NCI-H345 treated with DMSO at 0.1 percent for 48 hours (cell line): ENCODE data around the gene SMYD3.
A peak's percentile ranks its signal among the peaks of the same experiment; 100 is the strongest.
"Not testable (repeated sequence)": the region's sequence is repeated elsewhere in the genome, so short reads cannot be mapped to it uniquely, and the experiment has no call there.

Experiments used
- DNase-seq: peaks from one replicate; lab custom pipeline; 2025; ENCODE audit not compliant: unreplicated experiment; lab: John Stamatoyannopoulos, UW

The SMYD3 gene

GRCh38 chr1:246364415-246364941 lies 142.6 kb downstream of the SMYD3 start:
- peak; percentile 16 for DNase-seq

- not testable (repeated sequence) for DNase-seq
These were observed 150.0 kb downstream of the SMYD3 start for GRCh38 chr1:246357014-246357598.

- no peak for DNase-seq
These were observed 151.5 kb downstream of the SMYD3 start for GRCh38 chr1:246355411-246356230.

- DNase-seq, result no peak
These were observed 155.4 kb downstream of the SMYD3 start for GRCh38 chr1:246351721-246352120.

GRCh38 chr1:246350745-246351144 lies 156.3 kb downstream of the SMYD3 start:
- DNase-seq, result no peak

GRCh38 chr1:246343937-246344336 lies 163.1 kb downstream of the SMYD3 start:
- no peak for DNase-seq

GRCh38 chr1:246343251-246343650 lies 163.8 kb downstream of the SMYD3 start:
- no peak for DNase-seq

- DNase-seq, result no peak
These were observed 168.5 kb downstream of the SMYD3 start for GRCh38 chr1:246338546-246338945.

GRCh38 chr1:246338098-246338497 lies 169.0 kb downstream of the SMYD3 start:
- no peak for DNase-seq

- DNase-seq, result no peak
These were observed 171.9 kb downstream of the SMYD3 start for GRCh38 chr1:246335151-246335550.

- DNase-seq, result no peak
These were observed 173.2 kb downstream of the SMYD3 start for GRCh38 chr1:246333855-246334254.

GRCh38 chr1:246332078-246332477 lies 175.0 kb downstream of the SMYD3 start:
- no peak for DNase-seq

- no peak for DNase-seq
These were observed 177.2 kb downstream of the SMYD3 start for GRCh38 chr1:246329900-246330299.

GRCh38 chr1:246329292-246329691 lies 177.8 kb downstream of the SMYD3 start:
- DNase-seq, result not testable (repeated sequence)

- DNase-seq, result no peak
These were observed 182.4 kb downstream of the SMYD3 start for GRCh38 chr1:246324711-246325110.

- not testable (repeated sequence) for DNase-seq
These were observed 183.0 kb downstream of the SMYD3 start for GRCh38 chr1:246324033-246324432.

- DNase-seq, result no peak
These were observed 186.8 kb downstream of the SMYD3 start for GRCh38 chr1:246320286-246320685.

- no peak for DNase-seq
These were observed 187.9 kb downstream of the SMYD3 start for GRCh38 chr1:246319083-246319714.

- no peak for DNase-seq
These were observed 188.5 kb downstream of the SMYD3 start for GRCh38 chr1:246318622-246319021.

GRCh38 chr1:246318036-246318359 lies 189.1 kb downstream of the SMYD3 start:
- no peak for DNase-seq

- no peak for DNase-seq
These were observed 189.6 kb downstream of the SMYD3 start for GRCh38 chr1:246317332-246318035.
